ENCODE measurements around the gene APOD. TPM values are rescaled to one million over a fixed set of nuclear protein-coding genes. Genes with fewer than 3 reads are reported as not detected.
"Not testable (repeated sequence)": the region's sequence is repeated elsewhere in the genome, so short reads cannot be mapped to it uniquely, and the experiment has no call there.

The APOD gene
- total RNA-seq, 1 experiment from 2014 or later: not detected

GRCh38 chr3:195627515-195628385, 44.0 kb upstream of the APOD start:
- WGBS (ENCODE audit: extremely low coverage, insufficient read length, low lambda C conversion rate): no CpG with 5 or more reads among the region's 30 CpGs
- not testable (repeated sequence) for H2BK120ac ChIP-seq (ENCODE audit: low read depth, low read length, poor library complexity, severe bottlenecking); H3K23ac ChIP-seq (ENCODE audit: insufficient read length, low read depth, low read length); H3K27me3 ChIP-seq (ENCODE audit: insufficient read depth, low read length); H3K9me3 Mint-ChIP-seq; DNase-seq; H4K20me1 ChIP-seq (ENCODE audit: control insufficient read depth, insufficient read depth, insufficient read length); H3K18ac ChIP-seq (ENCODE audit: insufficient read length, low read depth, low read length); H3K79me2 ChIP-seq (ENCODE audit: insufficient read depth, low read length); H4K5ac ChIP-seq (ENCODE audit: insufficient read length, low read depth, low read length); H3K4ac ChIP-seq (ENCODE audit: low read depth, low read length); H3K79me1 ChIP-seq (ENCODE audit: insufficient read depth, low read depth, low read length, poor library complexity, severe bottlenecking); H3K36me3 Mint-ChIP-seq (ENCODE audit: insufficient read depth in 1 of 3, low read depth in 3 of 3); H2AK5ac ChIP-seq (ENCODE audit: insufficient read length, low read length); H4K91ac ChIP-seq (ENCODE audit: insufficient read length, low read depth, low read length); H2BK12ac ChIP-seq (ENCODE audit: insufficient read length, low read depth, low read length); H3K9me3 ChIP-seq (ENCODE audit: control insufficient read depth, low read depth, low read length); H3K27ac ChIP-seq (ENCODE audit: insufficient read length, low read depth, low read length); H3K14ac ChIP-seq (ENCODE audit: insufficient read depth, low read length); H3K4me1 ChIP-seq (ENCODE audit: insufficient read depth, low read length); H3K9ac ChIP-seq (ENCODE audit: extremely low read depth, insufficient read length, low read length); H3K56ac ChIP-seq (ENCODE audit: insufficient read length, low read depth, low read length); H4K8ac ChIP-seq (replicated peaks; ENCODE audit: insufficient read length, low read depth, low read length); H2BK5ac ChIP-seq (ENCODE audit: insufficient read length, low read length); H3K23me2 ChIP-seq (ENCODE audit: insufficient read length, low read depth, low read length, poor library complexity, severe bottlenecking); H2BK15ac ChIP-seq (ENCODE audit: low read depth, low read length); H2BK20ac ChIP-seq (ENCODE audit: low read depth, low read length, poor library complexity, severe bottlenecking); H3T11ph ChIP-seq (ENCODE audit: low read length); H2AFZ ChIP-seq (ENCODE audit: low read length); H3K4me2 ChIP-seq (ENCODE audit: insufficient read depth, insufficient read length, low read length)
- Mint-ChIP-seq H3K27me3 (ENCODE audit: low read depth) (peaks cover 19% of the 10 kb centered on the region), H3K27ac (peak overlapping the region; percentile 61 to 92 (median 78); a peak in 5 of 7 replicates), H3K4me3 (peak overlapping the region in 1 of 2 experiments; percentile 58; a peak in 1 of 5 replicates), H3K4me1 (peaks cover 18 to 19% of the 10 kb centered on the region in 2 experiments)

- not testable (repeated sequence) for H3K18ac ChIP-seq (ENCODE audit: insufficient read length, low read depth, low read length); H3K27ac ChIP-seq (ENCODE audit: insufficient read length, low read depth, low read length); H2BK5ac ChIP-seq (ENCODE audit: insufficient read length, low read length); H2AFZ ChIP-seq (ENCODE audit: low read length); H4K20me1 ChIP-seq (ENCODE audit: control insufficient read depth, insufficient read depth, insufficient read length); H3K23me2 ChIP-seq (ENCODE audit: insufficient read length, low read depth, low read length, poor library complexity, severe bottlenecking); H3K14ac ChIP-seq (ENCODE audit: insufficient read depth, low read length); H2BK120ac ChIP-seq (ENCODE audit: low read depth, low read length, poor library complexity, severe bottlenecking); H3K79me2 ChIP-seq (ENCODE audit: insufficient read depth, low read length); H3T11ph ChIP-seq (ENCODE audit: low read length); H3K36me3 Mint-ChIP-seq (ENCODE audit: insufficient read depth in 1 of 3, low read depth in 3 of 3); H3K79me1 ChIP-seq (ENCODE audit: insufficient read depth, low read depth, low read length, poor library complexity, severe bottlenecking); DNase-seq; H4K5ac ChIP-seq (ENCODE audit: insufficient read length, low read depth, low read length); H2AK5ac ChIP-seq (ENCODE audit: insufficient read length, low read length); H3K27me3 ChIP-seq (ENCODE audit: insufficient read depth, low read length); H4K8ac ChIP-seq (replicated peaks; ENCODE audit: insufficient read length, low read depth, low read length); H3K9me3 Mint-ChIP-seq; H2BK15ac ChIP-seq (ENCODE audit: low read depth, low read length); H3K4ac ChIP-seq (ENCODE audit: low read depth, low read length); H2BK12ac ChIP-seq (ENCODE audit: insufficient read length, low read depth, low read length); H3K9ac ChIP-seq (ENCODE audit: extremely low read depth, insufficient read length, low read length); H3K27ac Mint-ChIP-seq; H2BK20ac ChIP-seq (ENCODE audit: low read depth, low read length, poor library complexity, severe bottlenecking); H3K4me1 ChIP-seq (ENCODE audit: insufficient read depth, low read length); H4K91ac ChIP-seq (ENCODE audit: insufficient read length, low read depth, low read length); H3K9me3 ChIP-seq (ENCODE audit: control insufficient read depth, low read depth, low read length); H3K4me2 ChIP-seq (ENCODE audit: insufficient read depth, insufficient read length, low read length); H3K23ac ChIP-seq (ENCODE audit: insufficient read length, low read depth, low read length); H3K56ac ChIP-seq (ENCODE audit: insufficient read length, low read depth, low read length)
- no CpG with 5 or more reads among the region's 62 CpGs for WGBS (ENCODE audit: extremely low coverage, insufficient read length, low lambda C conversion rate)
- Mint-ChIP-seq H3K4me1 (peaks cover 17 to 18% of the 10 kb centered on the region in 2 experiments), H3K27me3 (ENCODE audit: low read depth) (peaks cover 17% of the 10 kb centered on the region), H3K4me3 (peak overlapping the region; percentile 49 to 57; a peak in 4 of 5 replicates)
These were observed 41.1 kb upstream of the APOD start for GRCh38 chr3:195624603-195625560.
